Measurements from ENCODE around the gene CFAP53. TPM values are rescaled to one million over a fixed set of nuclear protein-coding genes. Genes with fewer than 3 reads are reported as not detected.
A peak's percentile ranks its signal among the peaks of the same experiment; 100 is the strongest.

The CFAP53 gene
- total RNA-seq, 2 donors from 2014 or later: 0.31 to 0.92 TPM

GRCh38 chr18:50209311-50209710, 57.0 kb downstream of the CFAP53 start:
- Mint-ChIP-seq H3K36me3 (no peaks in the 10 kb centered on the region), H3K4me3 (no peak overlapping the region), H3K27ac (no peak overlapping the region), H3K4me1 (ENCODE audit: low read depth in 2 of 2) (peaks cover 0 to 2% of the 10 kb centered on the region in 2 donors), H3K9me3 (no peaks in the 10 kb centered on the region), H3K27me3 (peaks cover 28 to 54% of the 10 kb centered on the region in 2 donors)
- ATAC-seq: no peak
- no peak for DNase-seq (ENCODE audit: low spot score)

GRCh38 chr18:50207722-50208121, 58.6 kb downstream of the CFAP53 start:
- DNase-seq (ENCODE audit: low spot score) (no peak), ATAC-seq (no peak)
- no peak overlapping the region for H3K27ac Mint-ChIP-seq
- no peaks in the 10 kb centered on the region for H3K9me3 Mint-ChIP-seq
- peaks cover 38 to 54% of the 10 kb centered on the region in 2 donors for H3K27me3 Mint-ChIP-seq
- no peaks in the 10 kb centered on the region for H3K36me3 Mint-ChIP-seq
- peaks cover 0 to 2% of the 10 kb centered on the region in 2 donors for H3K4me1 Mint-ChIP-seq (ENCODE audit: low read depth in 2 of 2)
- no peak overlapping the region for H3K4me3 Mint-ChIP-seq

GRCh38 chr18:50203801-50204604, 62.3 kb downstream of the CFAP53 start:
- Mint-ChIP-seq H3K4me1 (ENCODE audit: low read depth in 2 of 2) (peaks cover 0 to 2% of the 10 kb centered on the region in 2 donors), H3K4me3 (no peak overlapping the region), H3K27me3 (peaks cover 35 to 41% of the 10 kb centered on the region in 2 donors), H3K9me3 (no peaks in the 10 kb centered on the region), H3K36me3 (no peaks in the 10 kb centered on the region), H3K27ac (no peak overlapping the region)
- ATAC-seq (peak in 1 of 2 donors; percentile 38), DNase-seq (ENCODE audit: low spot score) (no peak)

GRCh38 chr18:50201476-50202018, 64.7 kb downstream of the CFAP53 start:
- ATAC-seq (no peak), DNase-seq (ENCODE audit: low spot score) (no peak)
- Mint-ChIP-seq H3K9me3 (no peaks in the 10 kb centered on the region), H3K36me3 (no peaks in the 10 kb centered on the region), H3K27me3 (peaks cover 40 to 55% of the 10 kb centered on the region in 2 donors), H3K27ac (no peak overlapping the region), H3K4me1 (ENCODE audit: low read depth in 2 of 2) (peaks cover 0 to 2% of the 10 kb centered on the region in 2 donors), H3K4me3 (no peak overlapping the region)

- H3K27me3 Mint-ChIP-seq: peaks cover 42 to 52% of the 10 kb centered on the region in 2 donors
- H3K4me3 Mint-ChIP-seq: no peak overlapping the region
- ATAC-seq: no peak
- DNase-seq (ENCODE audit: low spot score): no peak
- H3K27ac Mint-ChIP-seq: no peak overlapping the region
- H3K36me3 Mint-ChIP-seq: no peaks in the 10 kb centered on the region
- H3K9me3 Mint-ChIP-seq: no peaks in the 10 kb centered on the region
- peaks cover 2 to 6% of the 10 kb centered on the region in 2 donors for H3K4me1 Mint-ChIP-seq (ENCODE audit: low read depth in 2 of 2)
Observed at GRCh38 chr18:50199921-50200320, 66.4 kb downstream of the CFAP53 start.

GRCh38 chr18:50199346-50199855, 66.9 kb downstream of the CFAP53 start:
- Mint-ChIP-seq H3K9me3 (no peaks in the 10 kb centered on the region), H3K4me3 (no peak overlapping the region)

GRCh38 chr18:50196261-50196660, 70.0 kb downstream of the CFAP53 start:
- Mint-ChIP-seq H3K4me1 (ENCODE audit: low read depth in 2 of 2) (peaks cover 3 to 6% of the 10 kb centered on the region in 2 donors), H3K27me3 (peaks cover 33 to 48% of the 10 kb centered on the region in 2 donors), H3K4me3 (peak overlapping the region; percentile 10), H3K27ac (no peak overlapping the region), H3K36me3 (no peaks in the 10 kb centered on the region), H3K9me3 (no peaks in the 10 kb centered on the region)
- no peak for ATAC-seq
- DNase-seq (ENCODE audit: low spot score): no peak

More at GRCh38 chr18:50199346-50199855, 66.9 kb downstream of the CFAP53 start:
- no peaks in the 10 kb centered on the region for H3K36me3 Mint-ChIP-seq
- no peak for DNase-seq (ENCODE audit: low spot score)
- peaks cover 37 to 46% of the 10 kb centered on the region in 2 donors for H3K27me3 Mint-ChIP-seq
- no peak for ATAC-seq
- peaks cover under 1 to 6% of the 10 kb centered on the region in 2 donors for H3K4me1 Mint-ChIP-seq (ENCODE audit: low read depth in 2 of 2)
- H3K27ac Mint-ChIP-seq: no peak overlapping the region

- DNase-seq (ENCODE audit: low spot score): no peak
- Mint-ChIP-seq H3K4me3 (peak overlapping the region; percentile 76), H3K9me3 (no peaks in the 10 kb centered on the region), H3K27ac (no peak overlapping the region), H3K4me1 (ENCODE audit: low read depth in 2 of 2) (peaks cover 3 to 6% of the 10 kb centered on the region in 2 donors), H3K36me3 (no peaks in the 10 kb centered on the region), H3K27me3 (peaks cover 33 to 54% of the 10 kb centered on the region in 2 donors)
- no peak for ATAC-seq
Observed at GRCh38 chr18:50195689-50196088, 70.6 kb downstream of the CFAP53 start.

- Mint-ChIP-seq H3K4me3 (peak within 1 kb of the TSS; percentile 76), H3K27me3 (peaks cover 33 to 62% of the 10 kb centered on the region in 2 donors), H3K36me3 (no peaks in the 10 kb centered on the region), H3K9me3 (no peaks in the 10 kb centered on the region), H3K4me1 (ENCODE audit: low read depth in 2 of 2) (peaks cover 3 to 6% of the 10 kb centered on the region in 2 donors), H3K27ac (no peak within 1 kb of the TSS)
- DNase-seq (ENCODE audit: low spot score) (no peak), ATAC-seq (peak; percentile 71 to 78)
Observed at GRCh38 chr18:50194631-50195532, 71.4 kb downstream of the CFAP53 start, which contains the start of gene MYO5B. Gene MYO5B, minus strand, starts transcription at chr18:50195147. Its CDS starts 354 bp downstream, at chr18:50194793.

GRCh38 chr18:50193796-50194630, 72.3 kb downstream of the CFAP53 start:
- Mint-ChIP-seq H3K4me3 (no peak overlapping the region), H3K4me1 (ENCODE audit: low read depth in 2 of 2) (peaks cover 3 to 6% of the 10 kb centered on the region in 2 donors), H3K36me3 (no peaks in the 10 kb centered on the region), H3K9me3 (no peaks in the 10 kb centered on the region), H3K27ac (no peak overlapping the region), H3K27me3 (peaks cover 29 to 65% of the 10 kb centered on the region in 2 donors)
- DNase-seq (ENCODE audit: low spot score) (no peak), ATAC-seq (no peak)

- H3K36me3 Mint-ChIP-seq: no peaks in the 10 kb centered on the region
- DNase-seq (ENCODE audit: low spot score) (no peak), ATAC-seq (no peak)
- H3K27ac Mint-ChIP-seq: no peak overlapping the region
- peaks cover 3 to 6% of the 10 kb centered on the region in 2 donors for H3K4me1 Mint-ChIP-seq (ENCODE audit: low read depth in 2 of 2)
- H3K9me3 Mint-ChIP-seq: no peaks in the 10 kb centered on the region
- H3K4me3 Mint-ChIP-seq: no peak overlapping the region
- peaks cover 32 to 71% of the 10 kb centered on the region in 2 donors for H3K27me3 Mint-ChIP-seq
Observed at GRCh38 chr18:50192995-50193795, 73.1 kb downstream of the CFAP53 start.

GRCh38 chr18:50190926-50191325, 75.4 kb downstream of the CFAP53 start:
- Mint-ChIP-seq H3K4me1 (ENCODE audit: low read depth in 2 of 2) (peaks cover 3 to 6% of the 10 kb centered on the region in 2 donors), H3K27me3 (peaks cover 29 to 68% of the 10 kb centered on the region in 2 donors), H3K27ac (no peak overlapping the region), H3K9me3 (no peaks in the 10 kb centered on the region), H3K36me3 (no peaks in the 10 kb centered on the region), H3K4me3 (no peak overlapping the region)
- DNase-seq (ENCODE audit: low spot score): no peak
- no peak for ATAC-seq

All from natural killer cell treated with Interleukin-12 subunit alpha and Interleukin-12 subunit beta and Interleukin-15 and Interleukin-18, amount 100 ng/mL, for 72 hours (primary cell).